ENCODE results near the gene ZDHHC13.

DNA sequence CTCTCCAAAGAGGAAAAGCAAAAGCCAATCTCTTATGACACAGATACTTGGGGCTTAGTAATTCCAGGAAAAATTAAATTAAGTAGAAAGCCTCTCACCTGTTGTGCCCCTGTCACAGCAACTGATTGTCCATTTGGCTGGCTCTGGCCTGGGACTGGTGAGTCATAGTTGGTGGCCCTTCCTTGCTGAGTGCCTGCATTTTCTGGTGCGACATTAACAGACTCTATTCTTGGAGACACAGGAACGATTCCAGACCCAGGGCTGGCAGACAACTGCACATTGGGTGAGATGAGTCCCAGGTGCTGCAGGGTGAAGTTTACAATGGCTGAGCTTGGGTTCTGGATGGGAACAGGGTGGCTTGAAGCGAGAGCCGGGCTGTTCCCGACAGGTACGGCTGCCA is 108.2 kb downstream of the ZDHHC13 start:
- TF ChIP-seq, protein P1, sequence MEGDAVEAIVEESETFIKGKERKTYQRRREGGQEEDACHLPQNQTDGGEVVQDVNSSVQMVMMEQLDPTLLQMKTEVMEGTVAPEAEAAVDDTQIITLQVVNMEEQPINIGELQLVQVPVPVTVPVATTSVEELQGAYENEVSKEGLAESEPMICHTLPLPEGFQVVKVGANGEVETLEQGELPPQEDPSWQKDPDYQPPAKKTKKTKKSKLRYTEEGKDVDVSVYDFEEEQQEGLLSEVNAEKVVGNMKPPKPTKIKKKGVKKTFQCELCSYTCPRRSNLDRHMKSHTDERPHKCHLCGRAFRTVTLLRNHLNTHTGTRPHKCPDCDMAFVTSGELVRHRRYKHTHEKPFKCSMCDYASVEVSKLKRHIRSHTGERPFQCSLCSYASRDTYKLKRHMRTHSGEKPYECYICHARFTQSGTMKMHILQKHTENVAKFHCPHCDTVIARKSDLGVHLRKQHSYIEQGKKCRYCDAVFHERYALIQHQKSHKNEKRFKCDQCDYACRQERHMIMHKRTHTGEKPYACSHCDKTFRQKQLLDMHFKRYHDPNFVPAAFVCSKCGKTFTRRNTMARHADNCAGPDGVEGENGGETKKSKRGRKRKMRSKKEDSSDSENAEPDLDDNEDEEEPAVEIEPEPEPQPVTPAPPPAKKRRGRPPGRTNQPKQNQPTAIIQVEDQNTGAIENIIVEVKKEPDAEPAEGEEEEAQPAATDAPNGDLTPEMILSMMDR (IDR thresholded peaks at IDR 0.05): no peak
- TF ChIP-seq POLR2A (IDR thresholded peaks at IDR 0.05): no peak
